Keratinocyte (primary cell): ENCODE results near the gene RYR1.

ENCODE experiments used
- CTCF ChIP-seq, 3 experiments: IDR thresholded peaks in 1 of 3; conservative IDR thresholded peaks in 1 of 3; optimal IDR thresholded peaks in 1 of 3; 2 replicates in 2 of 3; 3 replicates in 1 of 3; pipeline versions ENCODE3 to v1.5.1; 2011; ENCODE audit warnings: low read length in 3 of 3, mild to moderate bottlenecking in 3 of 3, moderate library complexity in 2 of 3, control low read depth in 1 of 3, inconsistent platforms in 1 of 3; ENCODE audit not compliant: insufficient read depth in 2 of 3; ENCODE audit errors: extremely low read depth in 1 of 3
- EZH2 ChIP-seq: IDR thresholded peaks from one replicate; pipeline ENCODE4 v1.6.1; 2012; ENCODE audit warnings: inconsistent platforms, mild to moderate bottlenecking, low read length, moderate library complexity

DNA sequence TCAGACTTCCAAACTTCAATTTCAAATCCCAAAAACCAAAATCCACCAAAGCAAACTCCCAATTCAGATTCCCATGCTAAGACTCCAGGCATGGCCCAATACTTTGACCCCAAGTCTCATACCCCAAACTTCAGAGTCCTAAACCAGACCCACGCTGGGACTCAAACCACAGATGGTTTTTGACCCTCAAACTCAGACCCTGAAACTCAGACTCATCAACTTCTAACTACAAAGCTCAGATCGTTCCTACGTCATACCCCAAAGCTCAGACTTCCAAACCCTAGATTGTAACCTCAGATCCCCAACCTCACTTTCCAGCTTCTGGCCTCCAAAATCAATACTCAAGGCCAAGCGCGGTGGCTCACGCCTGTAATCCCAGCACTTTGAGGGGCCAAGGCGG lies 11.9 kb downstream of the RYR1 start:
- TF ChIP-seq CTCF (optimal IDR thresholded peaks at IDR 0.05 in 1 of 3, IDR thresholded peaks at IDR 0.05 in 1 of 3, conservative IDR thresholded peaks at IDR 0.05 in 1 of 3; ENCODE audit: extremely low read depth in 1 of 3, insufficient read depth in 2 of 3, low read length in 3 of 3): no peak
- no peak for TF ChIP-seq EZH2
